ENCODE data around the gene TTLL1.

TTLL1 gene

DNA sequence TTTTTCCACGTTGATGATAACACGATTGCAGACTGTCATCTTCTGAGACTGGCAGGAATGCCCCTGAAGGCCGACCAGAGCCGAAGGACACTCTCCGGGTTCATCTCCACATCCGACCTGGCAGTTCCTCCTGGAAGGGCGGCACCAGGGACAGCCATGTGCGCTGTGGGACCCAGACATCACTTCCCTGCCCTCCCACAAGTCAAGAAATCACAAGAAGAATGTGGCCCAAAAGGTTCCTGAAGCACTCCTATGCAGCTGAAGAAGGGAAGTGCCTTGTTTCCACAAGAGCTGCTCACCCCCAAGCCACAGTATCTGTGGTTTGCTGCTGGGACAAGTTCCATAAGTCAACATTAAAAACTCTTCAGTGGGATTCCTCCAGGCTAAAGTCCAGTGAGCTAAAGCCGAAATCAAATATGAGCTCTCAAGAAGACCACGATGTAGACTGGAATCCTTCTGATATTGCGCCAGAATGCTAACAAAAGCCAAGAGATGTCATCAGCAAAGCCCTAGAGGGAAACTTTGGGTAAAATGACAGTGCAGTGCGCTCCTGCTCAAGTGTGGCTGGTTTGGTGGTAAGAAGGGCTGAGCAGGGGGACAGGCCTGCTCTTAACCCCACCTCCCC is 95.4 kb downstream of the TTLL1 start:
- no peak for DNase-seq (ENCODE audit: low spot score)

DNA sequence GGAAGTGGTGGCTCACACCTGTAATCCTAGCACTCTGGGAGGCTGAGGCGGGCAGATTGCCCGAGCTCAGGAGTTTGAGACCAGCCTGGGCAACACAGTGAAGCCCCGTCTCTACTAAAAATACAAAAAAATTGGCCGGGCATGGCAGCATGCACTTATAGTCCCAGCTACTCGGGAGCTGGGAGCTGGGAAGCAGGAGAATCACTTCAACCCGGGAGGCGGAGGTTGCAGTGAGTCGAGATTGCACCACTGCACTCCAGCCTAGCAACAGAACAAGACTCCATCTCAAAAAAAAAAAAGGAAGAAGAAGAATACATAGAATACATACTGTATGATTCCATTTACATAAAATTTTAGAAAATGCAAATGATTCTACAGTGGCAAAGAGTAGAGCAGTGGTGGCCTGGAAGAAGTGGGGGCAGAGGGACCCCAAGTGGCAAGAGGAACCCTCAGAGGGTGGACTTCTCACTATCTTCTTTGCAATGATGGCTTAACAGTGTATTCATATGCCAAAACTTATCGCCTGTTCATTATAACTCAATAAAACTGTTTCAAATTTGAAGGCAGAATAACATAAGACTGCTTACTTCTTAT is 96.2 kb downstream of the TTLL1 start:
- no peak for DNase-seq (ENCODE audit: low spot score)

DNA sequence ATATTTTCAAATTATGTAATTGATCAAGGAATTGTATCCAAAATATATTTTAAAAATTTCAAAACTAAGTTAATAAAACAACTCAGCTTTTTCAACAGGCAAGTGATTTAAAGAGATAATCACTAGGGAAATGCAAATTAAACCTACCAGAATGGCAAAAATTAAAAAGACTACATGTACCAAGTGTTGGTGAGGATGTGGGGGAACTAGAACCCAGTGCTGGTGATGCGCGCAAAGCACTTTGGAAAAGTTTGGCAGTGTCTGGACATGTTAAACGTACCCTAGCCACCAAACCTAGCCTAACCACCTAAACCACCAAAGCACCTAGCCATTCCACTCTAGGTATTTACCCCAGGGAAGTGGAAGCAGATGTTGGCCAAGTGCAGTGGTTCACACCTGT is 97.1 kb downstream of the TTLL1 start:
- no peak for DNase-seq (ENCODE audit: low spot score)

DNA sequence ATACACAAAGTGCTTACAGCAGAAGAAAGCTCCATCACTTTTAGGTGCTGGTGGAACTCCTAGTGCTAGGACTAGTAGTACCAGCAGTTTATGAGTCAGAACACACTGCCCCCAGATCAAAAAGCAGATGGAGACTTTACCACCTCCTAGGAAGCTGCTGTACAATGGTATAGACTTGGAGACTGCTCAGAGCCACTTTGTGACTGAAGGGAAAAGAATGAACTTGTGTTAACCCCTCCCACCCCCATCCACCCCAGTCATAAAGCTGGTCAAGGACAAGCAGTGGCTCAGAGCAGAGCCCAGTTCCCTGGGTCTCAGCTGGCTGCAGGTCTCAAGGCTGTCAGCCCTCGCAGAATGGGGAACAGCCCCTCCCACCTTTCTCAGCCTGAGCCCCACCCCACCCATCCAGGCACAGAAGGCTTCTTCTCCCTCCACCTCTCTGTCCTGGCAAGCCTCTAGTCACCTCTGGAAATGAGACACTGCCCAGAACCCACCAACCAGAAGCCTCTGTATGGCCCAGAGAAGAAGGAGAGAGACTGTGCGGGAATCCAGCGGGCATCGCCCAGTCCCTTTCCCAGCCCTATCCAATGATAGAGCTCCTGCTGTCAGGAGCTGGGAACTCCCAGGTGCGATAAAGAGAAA is 98.1 kb downstream of the TTLL1 start:
- DNase-seq (ENCODE audit: low spot score) = no peak

DNA sequence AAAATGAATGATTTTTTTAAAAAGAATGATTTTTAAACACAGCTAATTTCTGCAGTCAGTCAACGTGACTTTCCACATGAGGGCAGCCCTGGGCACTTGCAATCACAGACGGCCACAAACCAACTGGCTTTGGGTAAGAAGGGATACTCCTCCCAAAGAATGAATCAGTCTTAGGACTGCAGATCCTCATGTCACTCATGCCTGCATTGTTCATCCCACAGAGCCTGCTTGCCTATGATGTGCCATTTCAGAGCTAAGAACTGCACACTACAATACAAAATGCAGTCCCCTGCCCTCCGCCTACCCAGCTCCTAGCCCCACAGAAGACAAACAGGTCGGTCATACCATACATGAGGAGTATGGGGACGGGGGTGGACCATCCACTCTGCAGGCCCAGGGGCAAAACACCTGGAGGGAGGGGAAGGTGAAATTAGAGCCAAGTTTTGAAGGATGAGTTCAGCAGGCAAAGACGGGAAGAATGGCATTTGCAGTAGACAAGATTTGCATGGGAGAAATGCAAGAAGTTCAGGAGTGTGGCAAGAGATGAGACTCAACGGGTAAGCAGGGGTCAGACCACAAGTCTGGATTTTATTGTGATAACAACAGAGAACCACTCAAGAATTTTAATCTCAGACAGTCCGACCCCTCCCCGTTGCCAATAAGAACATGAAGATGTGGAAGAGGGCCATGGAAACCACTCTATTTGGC is 98.9 kb downstream of the TTLL1 start:
- no peak for DNase-seq (ENCODE audit: low spot score)
